Fibroblast of the aortic adventitia (primary cell): Measurements from ENCODE around the gene TCN2. TPM values are rescaled to one million over a fixed set of nuclear protein-coding genes. Genes with fewer than 3 reads are reported as not detected.

Source experiments
- DNase-seq: peaks from one replicate; pipeline ENCODE4 v3.0.0-alpha.2; 2010; ENCODE audit warnings: low read depth
- H3K4me3 ChIP-seq: 2 replicates; pipeline ENCODE4 v1.5.1; 2011; ENCODE audit warnings: low read depth, mild to moderate bottlenecking, control low read depth, low read length, moderate library complexity
- total RNA-seq: library from RNA; depleted of rRNA; stranded (reverse); fragments of >200 nt; gene quantifications from 2 replicates; pipeline ENCODE4 v1.2.3, GENCODE V29; 2012; ENCODE audit warnings: low replicate concordance
- TF ChIP-seq, protein P1 (sequence below): IDR thresholded peaks from 2 replicates; pipeline ENCODE4 v1.5.1; 2011; ENCODE audit warnings: mild to moderate bottlenecking, low read length, control low read depth, inconsistent platforms; ENCODE audit not compliant: insufficient read depth

Gene TCN2
- total RNA-seq, 1 donor: 13.9 TPM

DNA sequence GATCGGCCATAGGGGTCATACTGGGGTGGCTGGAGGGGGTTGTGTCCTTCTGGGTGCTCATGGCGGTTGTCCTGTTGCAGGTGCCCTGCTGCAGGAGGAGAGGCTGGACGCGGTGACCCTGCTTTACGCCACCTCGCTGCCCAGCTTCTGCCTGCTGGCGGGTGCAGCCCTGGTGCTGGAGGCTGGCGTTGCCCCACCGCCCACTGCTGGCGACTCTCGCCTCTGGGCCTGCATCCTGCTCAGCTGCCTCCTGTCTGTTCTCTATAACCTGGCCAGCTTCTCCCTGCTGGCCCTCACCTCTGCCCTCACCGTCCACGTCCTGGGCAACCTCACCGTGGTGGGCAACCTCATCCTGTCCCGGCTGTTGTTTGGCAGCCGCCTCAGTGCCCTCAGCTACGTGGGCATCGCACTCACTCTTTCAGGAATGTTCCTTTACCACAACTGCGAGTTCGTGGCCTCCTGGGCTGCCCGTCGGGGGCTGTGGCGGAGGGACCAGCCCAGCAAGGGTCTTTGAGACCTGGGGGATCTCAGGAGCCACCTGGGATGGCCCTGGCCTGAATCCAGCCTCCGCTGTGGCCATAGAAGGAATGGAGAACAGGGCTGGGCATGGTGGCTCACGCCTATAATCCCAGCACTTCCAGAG, 39.7 kb downstream of the TCN2 start:
- no peak overlapping the region for H3K4me3 ChIP-seq
- TF ChIP-seq, protein P1, sequence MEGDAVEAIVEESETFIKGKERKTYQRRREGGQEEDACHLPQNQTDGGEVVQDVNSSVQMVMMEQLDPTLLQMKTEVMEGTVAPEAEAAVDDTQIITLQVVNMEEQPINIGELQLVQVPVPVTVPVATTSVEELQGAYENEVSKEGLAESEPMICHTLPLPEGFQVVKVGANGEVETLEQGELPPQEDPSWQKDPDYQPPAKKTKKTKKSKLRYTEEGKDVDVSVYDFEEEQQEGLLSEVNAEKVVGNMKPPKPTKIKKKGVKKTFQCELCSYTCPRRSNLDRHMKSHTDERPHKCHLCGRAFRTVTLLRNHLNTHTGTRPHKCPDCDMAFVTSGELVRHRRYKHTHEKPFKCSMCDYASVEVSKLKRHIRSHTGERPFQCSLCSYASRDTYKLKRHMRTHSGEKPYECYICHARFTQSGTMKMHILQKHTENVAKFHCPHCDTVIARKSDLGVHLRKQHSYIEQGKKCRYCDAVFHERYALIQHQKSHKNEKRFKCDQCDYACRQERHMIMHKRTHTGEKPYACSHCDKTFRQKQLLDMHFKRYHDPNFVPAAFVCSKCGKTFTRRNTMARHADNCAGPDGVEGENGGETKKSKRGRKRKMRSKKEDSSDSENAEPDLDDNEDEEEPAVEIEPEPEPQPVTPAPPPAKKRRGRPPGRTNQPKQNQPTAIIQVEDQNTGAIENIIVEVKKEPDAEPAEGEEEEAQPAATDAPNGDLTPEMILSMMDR: no peak
- no peak for DNase-seq

DNA sequence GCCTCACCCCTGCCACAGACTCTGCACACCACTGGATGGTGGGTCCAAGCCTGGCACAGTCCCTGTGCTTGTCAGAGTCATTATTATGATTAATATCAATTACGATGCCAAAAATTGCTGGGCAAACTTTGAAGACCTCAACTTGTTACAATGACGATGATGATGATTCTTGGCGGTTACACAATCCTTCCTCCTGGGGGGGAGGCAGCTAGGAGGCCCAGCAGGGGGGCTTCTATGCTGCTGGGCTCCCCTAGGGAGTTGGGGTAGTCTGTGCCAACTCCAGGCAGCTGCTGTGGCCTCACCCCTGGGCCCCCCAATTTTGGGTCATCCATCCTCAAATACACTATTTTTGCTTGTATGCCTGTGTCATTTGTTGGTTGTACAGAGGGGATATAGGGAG, 40.6 kb downstream of the TCN2 start:
- DNase-seq: no peak
- TF ChIP-seq, protein P1: no peak
- H3K4me3 ChIP-seq: no peak overlapping the region

DNA sequence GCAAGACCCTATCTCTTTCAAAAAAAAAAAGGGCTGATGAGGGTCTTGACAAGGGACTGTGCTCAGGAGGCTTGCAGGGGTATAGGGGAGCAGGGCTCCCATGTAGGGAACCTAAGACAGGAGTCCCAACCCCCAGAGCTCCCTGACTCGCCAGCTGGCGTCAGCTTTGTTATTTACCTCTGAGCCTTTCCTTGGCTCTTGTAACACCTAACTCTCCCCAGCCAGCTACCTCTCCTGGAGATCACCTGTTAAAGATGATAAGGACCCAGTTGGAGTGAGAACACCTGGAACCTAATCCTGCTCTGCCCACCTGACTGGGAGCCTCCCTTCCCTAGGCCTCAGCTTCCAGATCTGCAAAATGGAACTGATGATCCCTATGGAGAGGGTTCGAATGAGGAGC, 41.9 kb downstream of the TCN2 start:
- DNase-seq: no peak
- H3K4me3 ChIP-seq: no peak overlapping the region
- TF ChIP-seq, protein P1: no peak

DNA sequence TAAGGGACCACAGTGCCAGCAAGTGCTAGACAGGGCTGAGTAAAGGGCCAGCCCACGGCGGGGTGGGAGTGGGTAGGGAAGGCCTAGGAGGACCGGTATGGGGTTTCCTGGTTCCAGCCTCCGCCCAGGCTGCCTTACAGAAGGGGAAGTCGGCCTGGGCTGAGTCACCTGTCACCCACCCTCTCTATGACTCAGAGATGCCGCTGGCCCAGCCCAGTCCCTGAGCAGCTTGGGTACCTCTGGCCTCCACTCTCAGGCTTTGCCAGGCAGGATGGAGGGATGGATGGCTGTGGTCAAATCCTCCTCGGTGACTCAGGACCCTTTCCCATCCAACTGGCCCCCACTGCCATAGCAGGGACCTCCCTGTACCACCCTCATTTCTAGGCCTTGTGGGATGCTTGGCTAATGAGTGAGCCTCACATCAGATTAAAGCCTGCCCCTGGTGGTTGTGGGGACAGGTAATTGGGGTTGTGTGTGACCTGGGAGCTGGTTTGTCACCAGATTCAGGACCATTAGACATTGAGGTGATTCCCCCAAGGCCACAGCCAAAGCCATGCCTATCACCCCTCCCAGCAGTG, 42.5 kb downstream of the TCN2 start:
- TF ChIP-seq, protein P1: peak; percentile 14
- H3K4me3 ChIP-seq: no peak overlapping the region
- DNase-seq: peak; percentile 80

DNA sequence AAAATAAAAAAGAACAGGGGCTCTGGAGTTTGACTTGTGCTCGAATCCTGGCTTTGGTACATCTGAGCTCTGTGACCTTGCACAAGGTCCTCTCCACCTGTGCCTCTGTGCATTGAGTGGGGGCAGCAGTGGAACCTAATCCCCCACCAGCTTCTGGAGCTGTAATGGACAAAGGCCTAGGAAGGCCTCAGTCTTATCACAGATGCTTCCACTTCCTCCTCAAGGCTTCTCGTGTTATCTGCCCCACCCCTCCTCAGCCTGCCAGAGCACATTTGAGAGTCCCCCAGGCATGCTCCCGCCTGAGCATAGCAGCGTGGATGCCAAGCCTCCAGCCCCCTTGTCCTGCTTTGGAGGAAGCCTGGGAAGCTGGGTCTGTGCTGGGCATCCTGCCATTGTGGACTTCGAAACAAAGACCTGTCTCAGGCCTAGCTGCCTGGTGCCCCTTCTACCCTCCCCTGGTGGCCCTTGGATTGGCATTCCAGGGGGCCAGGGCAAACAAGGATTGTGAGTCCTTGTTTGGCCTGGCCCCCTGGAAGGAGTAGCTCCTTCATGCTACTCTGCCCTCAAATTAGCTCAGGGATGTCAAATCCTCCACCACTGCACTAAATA, 43.6 kb downstream of the TCN2 start:
- TF ChIP-seq, protein P1: no peak
- no peak overlapping the region for H3K4me3 ChIP-seq
- no peak for DNase-seq

DNA sequence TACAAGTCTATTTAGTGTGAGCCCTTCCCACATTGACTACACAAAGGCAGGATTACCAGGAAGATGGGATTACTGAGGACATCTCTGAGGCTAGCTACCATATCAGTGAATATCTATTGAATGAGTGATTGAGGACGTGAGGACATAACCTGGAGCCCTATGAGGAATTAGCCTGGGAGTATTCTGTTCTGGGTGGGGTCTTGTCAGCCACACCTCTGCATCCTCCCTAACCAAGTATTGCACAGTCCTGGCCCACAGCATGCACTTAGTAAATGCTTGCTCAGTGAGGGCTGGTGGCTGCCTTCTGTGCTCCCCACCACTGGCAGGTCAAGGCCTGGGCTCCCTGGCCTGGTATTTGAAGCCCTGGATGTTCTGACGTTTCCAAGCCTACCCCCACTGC, 45.9 kb downstream of the TCN2 start:
- H3K4me3 ChIP-seq: no peak overlapping the region
- DNase-seq: no peak
- TF ChIP-seq, protein P1: no peak
